Activated CD8-positive, alpha-beta memory T cell treated with anti-CD3 and anti-CD28 coated beads for 24 hours (primary cell): ENCODE measurements around the gene PKIG.
A peak's percentile ranks its signal among the peaks of the same experiment; 100 is the strongest.

Experiments used
- DNase-seq: peaks from one replicate; pipeline ENCODE4 v3.0.0-alpha.2; 2020

Gene PKIG

GRCh38 chr20:44597516-44597915 lies 15.1 kb downstream of the PKIG start:
- DNase-seq = no peak

GRCh38 chr20:44597930-44598329 lies 15.6 kb downstream of the PKIG start:
- no peak for DNase-seq

GRCh38 chr20:44598423-44599305 lies 16.3 kb downstream of the PKIG start:
- DNase-seq = no peak

- DNase-seq = no peak
Observed at GRCh38 chr20:44599715-44600114, 17.3 kb downstream of the PKIG start.

- no peak for DNase-seq
Observed at GRCh38 chr20:44600301-44600700, 17.9 kb downstream of the PKIG start.

- DNase-seq = no peak
Observed at GRCh38 chr20:44600758-44601201, 18.4 kb downstream of the PKIG start.

GRCh38 chr20:44601236-44601671 lies 18.9 kb downstream of the PKIG start:
- no peak for DNase-seq

GRCh38 chr20:44601801-44602204 lies 19.4 kb downstream of the PKIG start:
- DNase-seq = no peak

- no peak for DNase-seq
Observed at GRCh38 chr20:44603327-44603726, 20.9 kb downstream of the PKIG start.

- DNase-seq = no peak
Observed at GRCh38 chr20:44606725-44607441, 24.5 kb downstream of the PKIG start.

GRCh38 chr20:44609006-44609515 lies 26.7 kb downstream of the PKIG start:
- DNase-seq = no peak

- peak; percentile 96 for DNase-seq
Observed at GRCh38 chr20:44609516-44610312, 27.3 kb downstream of the PKIG start.

GRCh38 chr20:44610313-44610962 lies 28.1 kb downstream of the PKIG start:
- DNase-seq = no peak

GRCh38 chr20:44613575-44613974 lies 31.2 kb downstream of the PKIG start:
- no peak for DNase-seq

- DNase-seq = no peak
Observed at GRCh38 chr20:44614525-44614924, 32.1 kb downstream of the PKIG start.

GRCh38 chr20:44615169-44615791 lies 32.9 kb downstream of the PKIG start:
- peak; percentile 67 for DNase-seq

GRCh38 chr20:44615876-44616603 lies 33.7 kb downstream of the PKIG start:
- no peak for DNase-seq

- DNase-seq = no peak
Observed at GRCh38 chr20:44616604-44616964, 34.2 kb downstream of the PKIG start.

- DNase-seq = peak; percentile 65
Observed at GRCh38 chr20:44618318-44618731, 35.9 kb downstream of the PKIG start.

- DNase-seq = no peak
Observed at GRCh38 chr20:44619294-44619693, 36.9 kb downstream of the PKIG start.

GRCh38 chr20:44620030-44620429 lies 37.7 kb downstream of the PKIG start:
- DNase-seq = no peak
